HG03066 (cell line): ENCODE results near the gene PTPN12.
"Not testable (repeated sequence)": the region's sequence is repeated elsewhere in the genome, so short reads cannot be mapped to it uniquely, and the experiment has no call there.

ENCODE experiments used
- ATAC-seq: cut with Tn5 transposase; IDR thresholded peaks from one replicate; pipeline ENCODE4 v1.9.1; 2021; ENCODE audit warnings: low read depth; ENCODE audit not compliant: unreplicated experiment

The PTPN12 gene

DNA sequence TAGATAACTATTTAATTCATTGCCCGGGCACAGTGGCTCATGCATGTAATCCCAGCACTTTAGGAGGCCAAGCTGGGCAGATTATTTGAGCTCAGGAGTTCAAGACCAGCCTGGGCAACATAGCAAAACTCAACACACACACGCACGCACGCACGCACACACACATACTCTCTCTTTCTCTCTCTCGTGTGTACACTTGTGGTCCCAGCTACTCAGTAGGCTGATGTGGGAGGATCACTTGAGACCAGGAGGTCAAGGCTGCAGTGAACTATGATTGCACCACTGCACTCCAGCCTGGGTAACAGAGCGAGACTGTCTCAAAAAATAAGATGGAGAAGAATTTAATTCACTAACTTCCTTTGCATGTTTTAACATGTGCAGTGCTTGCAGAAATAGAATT lies 38.1 kb downstream of the PTPN12 start:
- ATAC-seq, result no peak

- no peak for ATAC-seq
Measured at GRCh38 chr7:77576856-77577255, 39.8 kb downstream of the PTPN12 start.

DNA sequence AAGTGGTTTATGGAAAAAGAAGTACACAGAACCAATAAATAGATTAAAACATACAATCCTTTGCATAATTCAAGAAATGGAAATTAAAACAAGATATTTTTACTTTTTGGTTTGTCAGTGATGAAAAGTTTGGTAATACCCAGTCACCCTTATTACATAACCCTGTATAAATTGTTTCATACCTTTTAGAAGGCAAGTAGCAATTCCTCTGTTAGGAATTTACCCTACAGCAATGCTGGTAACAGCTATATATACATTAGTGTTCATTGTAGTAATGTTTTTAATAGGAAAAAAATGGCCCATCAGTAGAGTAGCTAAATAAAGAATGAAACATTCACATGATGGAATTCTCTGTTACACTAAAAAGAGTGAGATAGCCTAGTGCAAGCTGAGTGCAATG lies 42.7 kb downstream of the PTPN12 start:
- ATAC-seq, result no peak

DNA sequence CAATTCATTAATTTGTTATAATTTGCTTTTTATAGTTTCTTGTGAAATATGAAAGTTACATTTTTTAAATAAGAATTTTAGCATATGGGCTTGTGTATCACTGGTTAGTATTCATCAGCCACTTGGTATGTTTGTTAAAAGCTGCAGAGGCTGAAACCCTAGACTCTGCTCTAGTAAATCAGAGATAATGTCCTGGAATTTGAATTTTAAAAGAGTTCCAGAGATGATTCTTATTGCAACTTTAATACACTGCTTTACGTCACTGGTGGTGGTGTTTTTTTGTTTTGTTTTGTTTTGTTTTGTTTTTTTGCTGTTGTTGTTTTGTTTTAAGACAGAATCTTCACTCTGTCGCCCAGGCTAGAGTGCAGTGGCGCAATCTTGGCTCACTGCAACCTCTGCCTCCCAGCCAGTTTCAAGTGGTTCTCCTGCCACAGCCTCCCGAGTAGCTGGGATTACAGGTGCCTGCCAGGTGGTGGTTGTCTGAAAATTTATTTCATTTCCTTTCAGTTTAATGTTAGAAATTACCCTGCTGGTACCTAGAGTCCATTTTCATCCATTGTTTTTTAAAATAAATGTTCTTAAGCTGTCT lies 43.8 kb downstream of the PTPN12 start:
- ATAC-seq, result no peak

DNA sequence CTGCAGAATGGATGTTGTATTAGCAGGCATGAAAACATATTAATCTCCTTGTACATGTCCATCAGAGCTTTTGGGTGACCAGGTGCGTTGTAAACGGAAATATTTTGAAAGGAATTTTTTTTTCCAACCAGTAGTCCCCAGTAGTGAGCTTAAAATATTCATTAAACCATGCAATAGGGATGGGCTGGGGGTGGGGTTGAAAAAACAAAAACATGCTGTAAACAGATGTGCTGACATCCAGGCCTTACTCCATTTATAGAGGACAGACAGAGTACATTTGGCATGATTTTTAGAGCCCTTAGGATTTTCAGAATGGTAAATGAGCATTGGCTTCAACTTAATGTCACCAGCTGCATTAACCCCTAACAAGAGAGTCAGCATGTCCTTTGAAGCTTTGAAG lies 50.2 kb downstream of the PTPN12 start:
- no peak for ATAC-seq

DNA sequence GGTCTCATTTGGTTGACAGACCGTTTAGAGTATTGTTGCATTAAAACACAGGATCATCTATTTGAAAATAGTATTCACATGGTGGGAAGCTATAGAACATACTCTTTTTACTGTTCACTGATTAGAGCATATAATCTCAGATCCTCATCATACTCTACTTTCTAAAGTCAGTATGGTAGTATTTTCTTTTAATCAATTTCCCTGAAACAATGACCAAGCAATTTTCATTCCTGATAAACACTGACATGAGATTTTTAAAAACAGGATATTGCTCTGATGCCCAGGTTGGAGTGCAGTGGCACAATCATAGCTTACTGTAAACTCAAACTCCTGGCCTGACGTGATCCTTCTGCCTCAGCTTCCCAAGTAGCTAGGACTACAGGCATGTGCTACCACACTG lies 63.9 kb downstream of the PTPN12 start:
- no peak for ATAC-seq

- ATAC-seq, result no peak
Measured at GRCh38 chr7:77606562-77606961, 69.5 kb downstream of the PTPN12 start.

DNA sequence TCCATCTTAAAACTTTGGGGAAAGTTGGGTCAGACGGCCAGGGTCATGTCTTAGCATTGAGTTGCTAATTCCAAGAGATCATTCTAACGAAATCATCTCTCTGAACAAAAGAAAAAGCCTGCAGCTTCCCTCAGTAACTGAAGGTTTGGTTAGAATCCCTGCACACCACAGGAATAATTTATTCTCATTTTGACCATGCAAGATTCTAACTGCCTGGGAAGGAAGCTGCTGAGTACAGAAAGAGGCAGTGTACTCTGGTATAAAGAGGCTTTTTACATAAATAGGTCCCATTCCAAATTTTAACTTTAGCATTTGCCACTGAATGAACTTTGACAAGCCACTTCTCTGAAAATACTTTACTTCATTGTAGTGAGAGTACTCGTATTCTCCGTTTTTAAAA lies 82.2 kb downstream of the PTPN12 start:
- no peak for ATAC-seq

- ATAC-seq, result no peak
Measured at GRCh38 chr7:77626586-77627308, 89.7 kb downstream of the PTPN12 start.

- ATAC-seq, result no peak
Measured at GRCh38 chr7:77627309-77627676, 90.2 kb downstream of the PTPN12 start.

- no peak for ATAC-seq
Measured at GRCh38 chr7:77629797-77630196, 92.7 kb downstream of the PTPN12 start.

DNA sequence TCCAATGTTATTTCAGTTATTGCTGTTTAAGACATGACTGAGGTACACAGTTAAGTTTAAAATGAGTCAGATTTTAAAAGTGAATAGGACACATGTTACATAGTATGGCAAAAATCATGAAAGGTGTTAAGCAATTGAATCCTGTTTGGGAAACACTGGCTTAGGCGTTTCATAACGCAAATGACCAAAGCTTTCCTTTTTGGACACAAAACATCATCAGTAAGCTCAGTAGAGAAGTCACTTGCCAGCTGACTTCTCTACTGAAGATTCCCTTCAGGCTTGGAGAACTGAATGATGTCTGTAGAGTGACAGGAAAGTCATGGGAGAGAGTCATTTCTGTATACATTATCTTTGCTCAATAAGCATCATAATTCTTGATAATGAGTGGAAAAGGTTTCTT lies 94.7 kb downstream of the PTPN12 start:
- no peak for ATAC-seq

- ATAC-seq, result no peak
Measured at GRCh38 chr7:77644774-77645173, 107.7 kb downstream of the PTPN12 start.

DNA sequence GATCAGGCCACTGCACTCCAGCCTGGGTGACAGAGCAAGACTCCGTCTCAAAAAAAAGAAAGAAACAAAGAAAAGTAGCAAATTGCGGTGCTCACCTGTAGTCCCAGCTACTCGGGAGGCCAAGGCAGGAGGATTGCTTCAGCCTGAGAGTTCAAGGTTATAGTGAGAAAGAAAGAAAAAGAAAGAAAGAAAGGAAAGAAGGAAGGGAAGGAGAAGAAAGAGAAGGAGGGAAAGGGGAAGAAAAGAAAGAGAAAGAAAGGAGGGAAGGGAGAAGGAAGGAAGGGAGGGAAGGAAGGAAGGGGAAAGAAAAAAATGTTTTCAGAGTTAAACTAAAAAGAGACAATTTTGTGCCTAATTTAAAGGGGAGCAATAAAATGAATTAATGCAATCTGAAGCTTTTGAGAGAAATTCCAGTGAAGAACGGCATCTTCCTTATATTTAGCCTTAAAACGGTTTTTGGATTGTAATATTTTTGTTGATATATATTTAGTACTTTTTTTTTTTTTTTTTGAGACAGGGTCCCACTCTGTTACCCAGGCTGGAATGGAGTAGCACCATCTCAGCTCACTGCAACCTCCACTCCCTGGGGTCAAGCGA lies 111.7 kb downstream of the PTPN12 start:
- no peak for ATAC-seq

- no peak for ATAC-seq
Measured at GRCh38 chr7:77649716-77650349, 112.7 kb downstream of the PTPN12 start.

DNA sequence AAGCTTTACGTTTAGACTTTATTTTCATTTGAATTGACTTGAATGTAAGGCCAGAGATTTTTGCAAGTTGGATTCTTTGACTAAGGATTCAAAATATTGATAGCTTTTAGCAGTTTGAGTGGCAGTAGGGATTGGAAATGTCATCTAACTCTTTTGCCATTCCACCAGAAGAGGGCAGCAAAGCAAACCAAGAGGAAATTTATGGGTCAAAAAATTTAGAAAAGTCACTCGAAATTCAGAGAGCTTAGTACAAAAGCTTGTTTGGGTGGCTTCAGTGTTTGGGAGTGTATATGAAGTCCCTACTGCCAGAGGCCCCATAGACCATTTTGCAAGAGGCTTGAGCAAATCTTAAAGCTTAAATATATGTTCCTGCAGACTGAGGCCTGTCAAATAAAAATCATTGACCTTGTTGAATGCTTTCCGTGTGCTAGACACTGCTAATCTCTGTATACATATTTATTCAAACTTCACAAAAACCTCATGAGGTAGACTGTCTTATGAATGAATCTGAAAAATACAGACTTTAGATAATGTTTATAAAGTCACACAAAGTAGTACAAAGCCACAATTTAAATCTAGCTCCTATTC lies 114.6 kb downstream of the PTPN12 start:
- ATAC-seq, result no peak

DNA sequence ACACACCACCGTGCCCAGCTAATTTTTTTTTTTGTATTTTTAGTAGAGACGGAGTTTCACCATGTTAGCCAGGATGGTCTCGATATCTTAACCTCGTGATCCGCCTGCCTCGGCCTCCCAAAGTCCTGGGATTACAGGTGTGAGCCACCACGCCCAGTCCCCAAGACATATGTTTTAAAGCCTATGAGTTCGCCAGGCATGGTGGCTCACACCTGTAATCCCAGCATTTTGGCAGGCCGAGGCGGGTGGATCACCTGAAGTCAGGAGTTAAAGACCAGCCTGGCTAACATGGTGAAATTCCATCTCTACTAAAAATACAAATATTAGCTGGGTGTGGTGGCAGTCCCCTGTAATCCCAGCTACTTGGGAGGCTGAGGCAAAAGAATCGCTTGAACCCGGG lies 115.7 kb downstream of the PTPN12 start:
- ATAC-seq, result not testable (repeated sequence)

- ATAC-seq, result no peak
Measured at GRCh38 chr7:77653572-77653971, 116.5 kb downstream of the PTPN12 start.

DNA sequence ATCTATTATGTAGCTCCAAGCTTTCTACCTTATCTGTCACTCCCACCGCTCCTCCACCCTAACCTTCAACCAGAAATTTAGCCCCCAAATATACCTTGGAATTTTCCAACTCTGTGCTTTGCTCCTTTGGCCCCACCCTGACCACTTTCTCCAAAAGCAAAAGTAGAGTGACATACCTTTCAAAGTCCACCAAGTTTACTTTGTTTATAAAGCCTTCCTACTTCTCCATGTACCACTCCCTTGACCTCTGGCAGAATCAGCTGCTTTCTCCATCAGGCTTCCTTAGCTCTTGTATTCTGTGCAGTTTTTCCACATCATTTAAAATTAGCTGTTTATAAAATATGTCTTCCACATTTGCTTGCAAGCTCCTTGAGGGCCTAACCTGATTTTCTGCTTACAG lies 118.3 kb downstream of the PTPN12 start:
- ATAC-seq, result no peak

DNA sequence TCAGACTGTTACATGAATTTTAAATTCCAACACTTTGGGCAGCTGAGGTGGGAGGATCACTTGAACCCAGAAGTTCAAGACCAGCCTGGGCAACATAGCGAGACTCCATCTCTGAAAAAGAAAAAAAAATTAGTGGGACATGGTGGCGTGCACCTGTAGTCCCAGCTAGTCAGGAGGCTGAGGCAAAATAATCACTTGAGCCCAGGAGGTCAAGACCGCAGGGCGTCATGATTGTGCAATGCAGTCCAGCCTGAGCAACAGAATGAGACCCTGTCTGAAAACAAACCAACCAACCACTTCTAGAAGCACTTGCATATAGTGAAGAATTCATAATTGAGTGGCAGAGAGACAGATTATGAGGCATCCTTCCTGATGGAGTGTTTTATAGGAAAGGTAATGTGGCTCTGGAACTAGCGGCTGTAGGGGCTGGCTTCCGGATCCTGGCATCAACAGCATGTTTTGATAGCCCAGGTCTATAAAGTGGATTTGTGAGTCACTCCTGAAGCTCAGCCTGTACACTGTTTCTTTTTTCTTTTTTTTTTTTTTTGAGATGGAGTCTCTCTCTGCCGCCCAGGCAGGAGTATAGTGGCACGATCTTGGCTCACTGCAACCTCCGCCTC lies 118.9 kb downstream of the PTPN12 start:
- ATAC-seq, result no peak
